Stomach (tissue), 9 donors: ENCODE results near the gene ALS2CL. TPM values are rescaled to one million over a fixed set of nuclear protein-coding genes. Genes with fewer than 3 reads are reported as not detected.

Experiments
- DNase-seq, 2 donors: peaks; one replicate each; pipeline versions ENCODE4 v3.0.0 to v3.0.0-alpha.2; 2013 to 2019
- H3K27ac ChIP-seq, 5 donors: fragments of 200-600 bp in 4 of 5; sonication (generic) in 4 of 5; one replicate each; pipeline ENCODE4 v1.5.1; 2013 to 2019; ENCODE audit warnings: mild to moderate bottlenecking in 1 of 5, moderate library complexity in 1 of 5
- H3K27me3 ChIP-seq, 3 donors: fragments of 200-600 bp; sonication (generic); one replicate each; pipeline ENCODE4 v1.5.1; 2017 to 2019; ENCODE audit warnings: mixed run types in 1 of 3
- H3K36me3 ChIP-seq, 4 donors: fragments of 200-600 bp; sonication (generic); 1 replicate in 3 of 4; 2 replicates in 1 of 4; pipeline ENCODE4 v1.5.1; 2016 to 2019
- H3K4me1 ChIP-seq, 4 donors: fragments of 200-600 bp; sonication (generic); one replicate each; pipeline ENCODE4 v1.5.1; 2016 to 2019
- H3K4me3 ChIP-seq, 4 donors: fragments of 200-600 bp; sonication (generic) in 3 of 4; one replicate each; pipeline ENCODE4 v1.5.1; 2016 to 2019; ENCODE audit warnings: mild to moderate bottlenecking in 1 of 4
- H3K9me3 ChIP-seq, 4 donors: fragments of 200-600 bp; sonication (generic); one replicate each; pipeline ENCODE4 v1.5.1; 2016 to 2019
- EP300 ChIP-seq: sonication (generic); formaldehyde crosslinking; IDR thresholded peaks from one replicate; pipeline ENCODE4 v1.6.1; 2017; ENCODE audit warnings: antibody characterized with exemption
- POLR2A ChIP-seq, 4 donors: fragments of 450-650 bp; IDR thresholded peaks; one replicate each; pipeline ENCODE4 v1.6.1; 2016; ENCODE audit warnings: antibody characterized with exemption in 4 of 4, control low read depth in 2 of 4, mild to moderate bottlenecking in 1 of 4, moderate library complexity in 1 of 4
- POLR2AphosphoS5 ChIP-seq, 3 donors: sonication (generic); formaldehyde crosslinking; IDR thresholded peaks; one replicate each; pipeline ENCODE4 v1.6.1; 2016; ENCODE audit warnings: antibody characterized with exemption in 3 of 3
- WGBS, 5 donors: extraction: QIAGEN DNeasy Blood & Tissue Kit in 3 of 5; methylation state at CpG; one replicate each; pipeline versions ENCODE4 v1.1.5 to v1.1.7; 2013 to 2018; 5-methylcytosine and 5-hydroxymethylcytosine counted together
- intact Hi-C: fragments of 100-400 bp; cut with DNase I; formaldehyde crosslinking; loops from one replicate; pipeline ENCODE4 v1.15.1; 2023; ENCODE audit warnings: low total_unique reads
- polyA plus RNA-seq, 3 donors: library from polyadenylated mRNA; stranded (reverse); fragments of 200-250 nt; gene quantifications; one replicate each; pipeline ENCODE4 v1.2.3, GENCODE V29; 2013
- total RNA-seq, 5 donors: library from RNA; depleted of rRNA; stranded (reverse); fragments of >200 nt; gene quantifications; one replicate each; pipeline versions ENCODE4 v1.1.0 to v1.2.3, GENCODE V29; 2014 to 2016
- TF ChIP-seq, protein P1 (sequence below), 7 experiments: fragments of 450-650 bp in 4 of 7; fragments of 200-600 bp in 3 of 7; sonication (generic) in 3 of 7; IDR thresholded peaks; one replicate each; pipeline ENCODE4 v1.5.1; 2016 to 2019; ENCODE audit warnings: antibody characterized with exemption in 7 of 7, control low read depth in 2 of 7, mild to moderate bottlenecking in 1 of 7
- donor health status: healthy with polysubstance abuse.
- donor health status: Bipolar disorder and iron deficiency.
- donor health status: healthy.

ALS2CL gene
- total and polyA plus RNA-seq, 8 donors = 5.3 to 107 (median 47.8) TPM

DNA sequence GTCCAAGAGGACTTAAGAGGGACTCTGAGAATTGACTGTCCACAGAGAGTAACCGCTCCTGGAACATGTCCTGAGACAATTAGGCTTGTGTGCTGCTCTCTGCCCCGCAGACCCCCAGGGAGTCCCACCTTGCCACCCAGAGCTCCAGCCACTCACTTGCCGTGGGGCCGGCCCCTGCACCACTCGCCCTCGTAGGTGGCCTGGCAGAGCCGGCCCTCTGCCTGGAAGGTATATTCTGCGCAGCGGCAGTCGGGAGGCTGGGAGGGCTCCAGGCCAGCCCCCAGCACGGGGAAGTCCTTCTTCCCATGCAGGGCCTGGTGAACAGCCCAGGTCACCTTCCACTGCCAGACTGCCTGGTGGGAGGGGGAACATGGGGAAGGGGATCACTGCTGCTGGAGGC is 10.5 kb downstream of the ALS2CL start:
- intact Hi-C loops = no loop called here
- H3K4me1 ChIP-seq = no peaks in the 10 kb centered on the region
- peaks cover 0 to 91% (median 61%) of the 10 kb centered on the region in 4 donors for H3K36me3 ChIP-seq
- H3K4me3 ChIP-seq = no peak overlapping the region
- no peak for DNase-seq
- H3K27me3 ChIP-seq = no peaks in the 10 kb centered on the region
- 83 to 91% (median 88%) methylated on average over 10 to 11 of the region's 11 CpGs for WGBS, 5 donors
- TF ChIP-seq POLR2AphosphoS5 (IDR thresholded peaks at IDR 0.05) (no peak), EP300 (no peak), POLR2A (IDR thresholded peaks at IDR 0.05) (no peak)
- TF ChIP-seq, protein P1, sequence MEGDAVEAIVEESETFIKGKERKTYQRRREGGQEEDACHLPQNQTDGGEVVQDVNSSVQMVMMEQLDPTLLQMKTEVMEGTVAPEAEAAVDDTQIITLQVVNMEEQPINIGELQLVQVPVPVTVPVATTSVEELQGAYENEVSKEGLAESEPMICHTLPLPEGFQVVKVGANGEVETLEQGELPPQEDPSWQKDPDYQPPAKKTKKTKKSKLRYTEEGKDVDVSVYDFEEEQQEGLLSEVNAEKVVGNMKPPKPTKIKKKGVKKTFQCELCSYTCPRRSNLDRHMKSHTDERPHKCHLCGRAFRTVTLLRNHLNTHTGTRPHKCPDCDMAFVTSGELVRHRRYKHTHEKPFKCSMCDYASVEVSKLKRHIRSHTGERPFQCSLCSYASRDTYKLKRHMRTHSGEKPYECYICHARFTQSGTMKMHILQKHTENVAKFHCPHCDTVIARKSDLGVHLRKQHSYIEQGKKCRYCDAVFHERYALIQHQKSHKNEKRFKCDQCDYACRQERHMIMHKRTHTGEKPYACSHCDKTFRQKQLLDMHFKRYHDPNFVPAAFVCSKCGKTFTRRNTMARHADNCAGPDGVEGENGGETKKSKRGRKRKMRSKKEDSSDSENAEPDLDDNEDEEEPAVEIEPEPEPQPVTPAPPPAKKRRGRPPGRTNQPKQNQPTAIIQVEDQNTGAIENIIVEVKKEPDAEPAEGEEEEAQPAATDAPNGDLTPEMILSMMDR (IDR thresholded peaks at IDR 0.05) = no peak
- H3K27ac ChIP-seq = no peak overlapping the region
- H3K9me3 ChIP-seq = no peaks in the 10 kb centered on the region

DNA sequence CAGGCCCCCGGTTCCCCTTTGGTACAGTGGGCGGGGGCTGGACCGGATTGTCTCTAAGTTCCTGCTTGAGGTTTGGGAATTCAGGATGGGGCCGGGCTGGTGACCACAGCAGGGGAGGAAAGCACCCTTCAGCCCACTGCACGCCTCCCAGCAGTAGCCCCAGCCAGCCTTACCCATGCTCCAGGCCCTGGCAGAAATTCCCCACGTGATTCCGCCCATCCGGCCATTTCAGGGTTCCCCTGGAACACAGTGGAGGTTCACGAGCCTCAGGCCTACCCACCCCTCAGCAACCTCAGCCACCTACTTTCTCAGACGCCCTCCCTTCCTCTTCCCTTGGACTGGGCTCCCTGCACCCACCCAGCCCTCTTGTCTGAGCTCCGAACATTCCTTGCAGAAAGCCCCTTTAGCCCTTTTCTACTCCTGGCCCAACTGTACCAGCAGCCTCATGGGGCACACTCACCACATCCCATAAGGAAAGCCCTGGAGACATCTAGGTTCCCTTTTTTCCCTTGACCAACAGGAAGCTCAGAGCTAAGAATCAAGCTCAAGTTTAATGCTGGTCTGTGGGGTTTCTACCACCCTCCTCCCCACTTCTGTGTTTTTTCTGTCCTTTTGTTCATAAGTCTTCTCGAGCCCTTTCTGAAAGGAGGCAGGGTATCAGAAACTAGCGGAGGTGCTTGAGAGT is 11.5 kb downstream of the ALS2CL start:
- Histone ChIP-seq H3K9me3 (no peaks in the 10 kb centered on the region), H3K4me3 (no peak overlapping the region), H3K36me3 (peaks cover 0 to 82% (median 56%) of the 10 kb centered on the region in 4 donors), H3K4me1 (peaks cover 0 to 2% (median under 1%) of the 10 kb centered on the region in 4 donors), H3K27me3 (no peaks in the 10 kb centered on the region), H3K27ac (no peak overlapping the region)
- no peak for DNase-seq
- intact Hi-C loops = no loop called here
- WGBS, 5 donors = 77 to 88% (median 78%) methylated on average over 13 of the region's 13 CpGs
- TF ChIP-seq, protein P1 (IDR thresholded peaks at IDR 0.05) = no peak
- TF ChIP-seq POLR2A (IDR thresholded peaks at IDR 0.05) = no peak
- TF ChIP-seq POLR2AphosphoS5 (IDR thresholded peaks at IDR 0.05) = no peak
- TF ChIP-seq EP300 = no peak

DNA sequence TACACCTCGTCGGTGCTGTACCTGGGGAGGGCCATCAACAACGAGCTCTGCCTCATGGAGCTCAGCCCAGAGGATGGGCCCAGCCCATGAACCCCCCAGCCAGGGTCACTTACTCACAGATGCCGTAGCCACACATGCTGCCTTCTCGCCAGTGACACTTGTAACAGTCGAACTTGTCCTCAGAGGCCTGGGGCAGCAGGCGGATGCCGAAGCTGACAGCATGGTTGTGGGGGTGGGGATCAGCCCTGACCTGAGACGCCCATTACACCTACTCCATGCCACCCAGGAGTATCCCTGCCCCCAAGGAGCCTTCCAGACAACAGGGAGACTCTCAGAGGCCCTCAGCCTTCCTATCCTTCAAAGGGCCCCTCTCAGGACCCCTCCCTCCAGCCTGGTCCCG is 12.1 kb downstream of the ALS2CL start:
- 89 to 100% (median 91%) methylated on average over 1 to 10 of the region's 10 CpGs for WGBS, 5 donors
- TF ChIP-seq POLR2AphosphoS5 (IDR thresholded peaks at IDR 0.05) = no peak
- TF ChIP-seq EP300 = no peak
- TF ChIP-seq, protein P1 (IDR thresholded peaks at IDR 0.05) = no peak
- no peak for TF ChIP-seq POLR2A (IDR thresholded peaks at IDR 0.05)
- peaks cover 0 to 83% (median 52%) of the 10 kb centered on the region in 4 donors for H3K36me3 ChIP-seq
- no peak overlapping the region for H3K27ac ChIP-seq
- no peaks in the 10 kb centered on the region for H3K27me3 ChIP-seq
- no peak overlapping the region for H3K4me3 ChIP-seq
- intact Hi-C loops = no loop called here
- peaks cover 0 to 8% (median 3%) of the 10 kb centered on the region in 4 donors for H3K4me1 ChIP-seq
- H3K9me3 ChIP-seq = no peaks in the 10 kb centered on the region
- DNase-seq = no peak

DNA sequence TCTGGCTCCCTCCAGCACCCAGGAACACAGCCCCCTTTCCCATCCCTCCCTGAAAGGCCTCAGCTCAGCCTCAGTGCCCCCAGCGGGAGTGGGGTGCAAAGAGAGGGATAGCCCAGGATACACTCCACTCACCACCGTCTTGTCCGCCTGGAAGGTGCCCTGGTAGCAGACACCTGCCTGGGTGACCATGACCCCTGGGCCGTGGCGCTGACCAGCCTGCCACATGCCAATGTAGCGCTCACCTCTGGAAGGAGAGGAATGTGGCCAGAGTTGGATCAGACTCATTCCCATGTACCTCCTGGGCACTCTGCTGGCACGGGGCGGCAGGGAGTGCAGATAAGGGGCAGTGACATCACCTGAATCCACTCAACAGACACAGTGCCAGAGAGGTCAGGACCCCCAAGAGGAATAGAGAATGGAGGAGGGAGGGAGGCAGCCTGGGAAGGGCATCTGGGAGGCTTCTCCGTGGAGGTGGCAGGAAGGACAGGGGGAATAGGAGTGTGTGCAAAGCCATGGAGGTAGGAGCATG is 13.1 kb downstream of the ALS2CL start:
- H3K36me3 ChIP-seq = peaks cover 0 to 73% (median 48%) of the 10 kb centered on the region in 4 donors
- H3K4me1 ChIP-seq = peaks cover 0 to 14% (median 9%) of the 10 kb centered on the region in 4 donors

More for the DNA sequence above, 13.1 kb downstream of the ALS2CL start:
- 74 to 83% (median 79%) methylated on average over 7 to 9 of the region's 9 CpGs for WGBS, 5 donors
- intact Hi-C loops = no loop called here
- no peak for TF ChIP-seq POLR2AphosphoS5 (IDR thresholded peaks at IDR 0.05)
- TF ChIP-seq, protein P1 (IDR thresholded peaks at IDR 0.05) = no peak
- TF ChIP-seq POLR2A (IDR thresholded peaks at IDR 0.05) = no peak
- TF ChIP-seq EP300 = no peak
- Histone ChIP-seq H3K9me3 (no peaks in the 10 kb centered on the region), H3K27ac (no peak overlapping the region), H3K4me3 (no peak overlapping the region), H3K27me3 (no peaks in the 10 kb centered on the region)
- DNase-seq = no peak
